D341Med (cell line): ENCODE data around the gene RBM28.
"Not testable (repeated sequence)": the region's sequence is repeated elsewhere in the genome, so short reads cannot be mapped to it uniquely, and the experiment has no call there.

Source experiments
- DNase-seq: peaks from one replicate; pipeline ENCODE4 v3.0.0; 2012; ENCODE audit warnings: low spot score

Gene RBM28

DNA sequence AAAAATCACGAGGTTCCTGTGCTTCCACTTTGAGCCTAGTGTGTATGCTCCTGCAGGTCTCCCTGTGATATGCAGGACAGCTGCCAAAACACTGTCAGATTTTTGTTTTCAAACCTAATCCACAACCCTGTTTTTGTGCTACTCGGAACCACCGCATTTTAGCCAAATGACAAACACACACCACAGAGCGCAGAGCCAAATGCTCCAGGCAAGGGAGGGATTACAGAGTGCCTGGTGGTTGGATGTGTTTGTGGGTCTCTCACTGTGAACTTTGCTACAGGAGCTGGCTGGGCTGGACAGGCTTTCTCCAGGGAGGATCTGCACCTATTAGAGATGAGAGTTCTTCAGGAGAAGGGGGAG lies 5.7 kb upstream of the RBM28 start:
- DNase-seq = no peak

DNA sequence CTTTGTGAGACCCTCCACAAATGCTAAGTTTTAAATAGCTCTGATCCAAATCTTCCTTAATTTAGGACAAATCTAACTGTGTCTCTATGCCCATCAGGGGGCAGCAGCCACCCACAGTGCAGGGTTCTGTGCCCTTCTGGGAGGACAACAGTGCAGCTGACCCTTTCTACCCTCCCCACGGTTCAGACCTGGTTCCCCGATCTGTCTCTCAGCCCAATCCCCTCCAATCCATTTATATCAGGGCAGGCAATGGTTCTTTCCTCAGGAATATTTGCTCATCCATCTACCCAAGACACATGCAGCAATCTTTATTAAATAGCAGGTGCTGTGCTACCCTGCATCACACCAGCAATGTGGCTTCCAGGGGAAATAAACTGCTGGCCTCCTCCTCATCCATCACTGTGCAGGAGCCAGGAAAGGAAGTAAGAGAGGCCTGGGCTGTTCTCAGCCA lies 4.0 kb upstream of the RBM28 start:
- peak; percentile 72 for DNase-seq

- no peak for DNase-seq
Measured at GRCh38 chr7:128344431-128344774, 695 bp upstream of the RBM28 start.

DNA sequence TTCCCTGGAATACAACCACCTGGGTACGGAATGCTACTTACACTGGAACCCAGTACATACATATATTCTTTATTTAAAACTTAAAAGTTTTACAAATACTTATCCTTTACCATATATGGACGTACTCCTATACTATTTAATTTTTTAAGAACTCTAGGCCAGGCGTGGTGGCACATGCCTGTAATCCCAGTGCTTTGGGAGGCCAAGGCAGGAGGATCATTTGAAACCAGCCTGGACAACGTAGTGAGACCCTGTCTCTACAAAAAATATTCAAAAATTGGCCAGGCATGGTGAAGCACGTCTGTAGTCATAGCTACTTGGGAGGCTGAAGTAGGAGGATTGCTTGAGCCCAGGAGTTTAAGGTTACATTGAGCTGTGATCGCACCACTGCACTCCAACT lies 2.0 kb downstream of the RBM28 start:
- no peak for DNase-seq

- DNase-seq = no peak
Measured at GRCh38 chr7:128335730-128336129, 8.0 kb downstream of the RBM28 start.

GRCh38 chr7:128324368-128324680 lies 19.4 kb downstream of the RBM28 start:
- DNase-seq = no peak

- DNase-seq = no peak
Measured at GRCh38 chr7:128323459-128324367, 20.0 kb downstream of the RBM28 start.

GRCh38 chr7:128323040-128323439 lies 20.7 kb downstream of the RBM28 start:
- no peak for DNase-seq

- DNase-seq = peak; percentile 57
Measured at GRCh38 chr7:128322040-128322643, 21.6 kb downstream of the RBM28 start.

- no peak for DNase-seq
Measured at GRCh38 chr7:128321044-128321422, 22.7 kb downstream of the RBM28 start.

- DNase-seq = no peak
Measured at GRCh38 chr7:128318691-128319090, 25.0 kb downstream of the RBM28 start.

DNA sequence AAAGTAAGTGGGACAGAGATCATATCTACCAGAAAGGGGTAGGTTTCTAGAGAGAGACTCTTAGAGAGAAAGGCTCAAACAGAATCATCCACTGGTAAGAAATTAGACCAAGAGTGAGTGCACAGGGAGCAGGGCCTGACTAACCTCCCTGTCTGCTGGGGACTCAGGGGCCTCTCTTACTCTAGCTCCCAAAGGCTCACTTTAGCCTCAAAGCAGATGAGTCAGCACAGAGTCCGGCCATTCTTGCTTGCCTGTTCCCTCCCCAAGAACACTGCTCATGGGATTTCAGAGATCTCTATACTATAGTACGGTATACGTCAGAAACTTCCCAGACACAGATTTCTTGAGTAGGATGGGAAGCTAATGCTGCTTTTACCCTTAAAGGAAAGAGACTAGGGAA lies 32.7 kb downstream of the RBM28 start:
- no peak for DNase-seq

- no peak for DNase-seq
Measured at GRCh38 chr7:128310499-128310898, 33.2 kb downstream of the RBM28 start.

- no peak for DNase-seq
Measured at GRCh38 chr7:128309976-128310375, 33.7 kb downstream of the RBM28 start.

GRCh38 chr7:128309124-128309523 lies 34.6 kb downstream of the RBM28 start:
- DNase-seq = no peak

GRCh38 chr7:128307061-128307460 lies 36.6 kb downstream of the RBM28 start:
- DNase-seq = no peak

- DNase-seq = no peak
Measured at GRCh38 chr7:128304212-128304611, 39.5 kb downstream of the RBM28 start.

- DNase-seq = no peak
Measured at GRCh38 chr7:128303643-128304042, 40.1 kb downstream of the RBM28 start.

- DNase-seq = no peak
Measured at GRCh38 chr7:128303133-128303532, 40.6 kb downstream of the RBM28 start.

DNA sequence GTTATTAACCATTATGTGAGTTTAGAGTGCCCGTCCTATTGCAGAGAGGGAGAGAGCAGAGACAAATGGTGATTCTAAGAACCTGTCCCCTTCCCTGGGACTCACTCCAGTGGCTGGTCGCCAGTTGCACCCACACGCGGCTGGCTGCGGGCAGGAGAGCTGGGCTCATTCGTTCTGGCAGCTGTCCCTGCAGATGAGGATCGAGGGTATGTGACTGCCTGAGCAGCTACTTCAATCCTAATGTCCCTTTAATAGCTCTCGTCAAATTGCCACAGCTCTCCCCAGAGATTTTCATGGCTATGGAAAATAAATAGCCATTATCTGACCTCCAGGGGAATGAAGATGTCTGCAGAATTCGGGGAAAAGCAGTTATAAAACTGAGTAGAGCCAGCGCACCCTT lies 41.6 kb downstream of the RBM28 start:
- DNase-seq = no peak

- no peak for DNase-seq
Measured at GRCh38 chr7:128299109-128299607, 44.5 kb downstream of the RBM28 start.

DNA sequence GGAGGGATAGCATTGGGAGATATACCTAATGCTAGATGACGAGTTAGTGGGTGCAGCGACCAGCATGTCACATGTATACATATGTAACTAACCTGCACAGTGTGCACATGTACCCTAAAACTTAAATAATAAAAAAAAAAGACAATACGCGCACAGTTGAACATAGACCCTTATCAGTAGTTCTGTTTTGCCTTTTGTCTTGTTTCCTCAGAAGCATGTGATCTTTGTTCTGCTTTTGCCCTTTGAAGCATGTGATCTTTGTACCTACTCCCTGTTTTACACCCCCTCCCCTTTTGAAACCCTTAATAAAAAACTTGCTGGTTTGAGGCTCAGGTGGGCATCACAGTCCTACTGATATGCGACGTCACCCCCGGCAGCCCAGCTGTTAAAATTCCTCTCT lies 45.7 kb downstream of the RBM28 start:
- not testable (repeated sequence) for DNase-seq

- no peak for DNase-seq
Measured at GRCh38 chr7:128287556-128287955, 56.2 kb downstream of the RBM28 start.

DNA sequence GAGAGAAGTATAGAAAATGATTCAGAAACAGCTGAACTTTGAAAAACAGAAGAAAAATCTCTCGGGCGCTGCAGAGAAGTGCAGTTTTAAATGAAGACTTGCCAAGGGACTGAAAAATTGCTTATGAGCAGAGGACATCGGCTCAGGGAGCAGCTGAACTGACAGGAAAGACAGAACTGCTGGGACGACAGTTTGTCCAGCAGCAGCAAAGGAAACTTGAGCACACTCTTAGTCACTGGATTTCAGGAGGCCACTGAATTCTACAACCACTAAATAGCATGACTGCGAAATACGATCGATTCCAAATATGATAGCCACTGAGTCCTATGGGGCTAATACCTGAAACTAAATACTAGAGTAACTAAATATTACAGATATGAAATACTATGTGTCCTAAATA lies 59.6 kb downstream of the RBM28 start:
- no peak for DNase-seq
